Sigmoid colon (tissue), 4 donors: ENCODE results near the gene DCDC2C.

ENCODE experiments used
- CTCF ChIP-seq, 4 experiments: fragments of 450-650 bp in 3 of 4; fragments of 200-600 bp in 1 of 4; IDR thresholded peaks; one replicate each; pipeline ENCODE4 v1.5.1; 2016 to 2019; ENCODE audit warnings: antibody characterized with exemption in 4 of 4, mild to moderate bottlenecking in 3 of 4, moderate library complexity in 2 of 4
- EP300 ChIP-seq, 4 donors: sonication (generic); formaldehyde crosslinking; IDR thresholded peaks; one replicate each; pipeline ENCODE4 v1.6.1; 2017; ENCODE audit warnings: antibody characterized with exemption in 4 of 4
- POLR2A ChIP-seq, 2 donors: fragments of 450-650 bp; IDR thresholded peaks; one replicate each; pipeline ENCODE4 v1.6.1; 2016; ENCODE audit warnings: antibody characterized with exemption in 2 of 2, mild to moderate bottlenecking in 2 of 2, moderate library complexity in 2 of 2
- POLR2AphosphoS5 ChIP-seq, 4 donors: sonication (generic); formaldehyde crosslinking; IDR thresholded peaks; one replicate each; pipeline ENCODE4 v1.6.1; 2017; ENCODE audit warnings: antibody characterized with exemption in 4 of 4

DNA sequence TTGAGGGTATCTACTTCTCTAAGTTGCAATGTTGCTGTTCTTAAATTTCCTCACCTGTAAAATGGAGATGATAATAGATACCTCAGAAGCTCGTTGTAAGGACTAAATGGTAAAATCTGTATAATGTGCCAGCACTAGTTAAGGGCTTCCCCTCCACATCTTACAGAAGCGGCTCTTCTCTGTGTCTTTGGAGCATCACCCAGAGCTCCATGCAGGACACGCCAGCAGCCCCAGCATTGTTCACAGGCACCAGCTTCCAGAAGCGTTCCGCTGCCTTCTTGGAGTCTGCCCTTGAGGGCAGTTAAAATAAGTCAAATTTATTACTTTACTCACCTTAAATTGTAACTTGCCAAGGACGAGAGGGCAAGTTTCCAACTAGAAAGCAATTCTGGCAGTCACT is 5.8 kb downstream of the DCDC2C start:
- no peak for TF ChIP-seq CTCF (IDR thresholded peaks at IDR 0.05)
- TF ChIP-seq POLR2A (IDR thresholded peaks at IDR 0.05), result no peak
- TF ChIP-seq EP300 (IDR thresholded peaks at IDR 0.05), result no peak
- no peak for TF ChIP-seq POLR2AphosphoS5 (IDR thresholded peaks at IDR 0.05)
